Liver (tissue), 10 donors: ENCODE data around the gene LGALS13. TPM values are rescaled to one million over a fixed set of nuclear protein-coding genes. Genes with fewer than 3 reads are reported as not detected.

Experiments
- DNase-seq: peaks from one replicate; pipeline ENCODE4 v3.0.0-alpha.2; 2017; ENCODE audit warnings: low spot score
- H3K27ac ChIP-seq, 2 donors: one replicate each; pipeline ENCODE4 v1.7.0; 2013; ENCODE audit warnings: inconsistent platforms in 2 of 2, low read length in 2 of 2, control low read depth in 1 of 2, low read depth in 1 of 2, mild to moderate bottlenecking in 1 of 2
- H3K27me3 ChIP-seq, 4 donors: one replicate each; pipeline versions ENCODE4 v1.6.1 to v1.7.0; 2013; ENCODE audit warnings: low read length in 3 of 4, inconsistent platforms in 1 of 4, mild to moderate bottlenecking in 1 of 4, moderate library complexity in 1 of 4; ENCODE audit not compliant: control insufficient read depth in 4 of 4, insufficient read depth in 4 of 4
- H3K36me3 ChIP-seq, 4 donors: one replicate each; pipeline versions ENCODE4 v1.6.1 to v1.7.0; 2013; ENCODE audit warnings: low read length in 3 of 4, mild to moderate bottlenecking in 3 of 4, low read depth in 1 of 4, moderate library complexity in 1 of 4; ENCODE audit not compliant: control insufficient read depth in 4 of 4, insufficient read depth in 3 of 4
- H3K4me1 ChIP-seq, 4 donors: one replicate each; pipeline versions ENCODE4 v1.6.1 to v1.7.0; 2013; ENCODE audit warnings: low read length in 3 of 4, mild to moderate bottlenecking in 3 of 4, moderate library complexity in 1 of 4; ENCODE audit not compliant: control insufficient read depth in 4 of 4, insufficient read depth in 4 of 4
- H3K4me3 ChIP-seq, 3 donors: one replicate each; pipeline versions ENCODE4 v1.6.1 to v1.7.0; 2013; ENCODE audit warnings: low read length in 3 of 3, control low read depth in 1 of 3, low read depth in 1 of 3, mild to moderate bottlenecking in 1 of 3
- H3K9ac ChIP-seq, 2 donors: one replicate each; pipeline ENCODE4 v1.7.0; 2013; ENCODE audit warnings: low read length in 2 of 2, mild to moderate bottlenecking in 2 of 2, moderate library complexity in 2 of 2, control low read depth in 1 of 2, low read depth in 1 of 2
- H3K9me3 ChIP-seq, 4 donors: one replicate each; pipeline versions ENCODE4 v1.6.1 to v1.7.0; 2013; ENCODE audit warnings: low read length in 3 of 4; ENCODE audit not compliant: control insufficient read depth in 4 of 4
- ATF3 ChIP-seq: IDR thresholded peaks from 2 replicates; pipeline ENCODE4 v1.6.1; 2016; ENCODE audit warnings: antibody characterized with exemption
- EGR1 ChIP-seq, 2 donors: IDR thresholded peaks; 2 replicates each; pipeline ENCODE4 v1.6.1; 2016 to 2018; ENCODE audit warnings: antibody characterized with exemption in 2 of 2, low read depth in 2 of 2
- FOXA1 ChIP-seq: IDR thresholded peaks from 2 replicates; pipeline ENCODE4 v1.6.1; 2016; ENCODE audit warnings: antibody characterized with exemption
- FOXA2 ChIP-seq: IDR thresholded peaks from 2 replicates; pipeline ENCODE4 v1.6.1; 2016; ENCODE audit warnings: antibody characterized with exemption
- GABPA ChIP-seq, 2 donors: IDR thresholded peaks in 1 of 2; conservative IDR thresholded peaks in 1 of 2; 2 replicates each; pipeline ENCODE4 v1.6.1; 2016; ENCODE audit warnings: antibody characterized with exemption in 2 of 2, mild to moderate bottlenecking in 1 of 2, moderate library complexity in 1 of 2
- HNF4A ChIP-seq, 2 donors: conservative IDR thresholded peaks; 2 replicates each; pipeline ENCODE4 v1.6.1; 2016; ENCODE audit warnings: antibody characterized with exemption in 2 of 2, mild to moderate bottlenecking in 2 of 2
- JUND ChIP-seq, 2 donors: IDR thresholded peaks; 2 replicates each; pipeline ENCODE4 v1.6.1; 2016; ENCODE audit warnings: antibody characterized with exemption in 2 of 2
- MAX ChIP-seq: IDR thresholded peaks from 2 replicates; pipeline ENCODE4 v1.6.1; 2016; ENCODE audit warnings: antibody characterized with exemption
- NR2F2 ChIP-seq: IDR thresholded peaks from 2 replicates; pipeline ENCODE4 v1.6.1; 2016; ENCODE audit warnings: antibody characterized with exemption
- RAD21 ChIP-seq, 2 donors: IDR thresholded peaks; 2 replicates each; pipeline ENCODE4 v1.6.1; 2016; ENCODE audit warnings: antibody characterized with exemption in 2 of 2, mild to moderate bottlenecking in 2 of 2
- REST ChIP-seq: IDR thresholded peaks from 2 replicates; pipeline ENCODE4 v1.6.1; 2016; ENCODE audit warnings: antibody characterized with exemption, mild to moderate bottlenecking
- RXRA ChIP-seq, 2 donors: IDR thresholded peaks; 2 replicates each; pipeline ENCODE4 v1.6.1; 2017 to 2018; ENCODE audit warnings: antibody characterized with exemption in 2 of 2, mild to moderate bottlenecking in 1 of 2
- SP1 ChIP-seq: IDR thresholded peaks from 2 replicates; pipeline ENCODE4 v1.6.1; 2018; ENCODE audit warnings: antibody characterized with exemption, mild to moderate bottlenecking
- TAF1 ChIP-seq: conservative IDR thresholded peaks from 2 replicates; pipeline ENCODE4 v1.6.1; 2016; ENCODE audit warnings: antibody characterized with exemption, mild to moderate bottlenecking
- YY1 ChIP-seq: IDR thresholded peaks from 2 replicates; pipeline ENCODE4 v1.6.1; 2016; ENCODE audit warnings: antibody characterized with exemption, mild to moderate bottlenecking
- WGBS: extraction: QIAGEN DNeasy Blood & Tissue Kit; methylation state at CpG from one replicate; pipeline ENCODE4 v1.1.7; 2013; 5-methylcytosine and 5-hydroxymethylcytosine counted together
- polyA plus RNA-seq, 2 donors: library from polyadenylated mRNA; stranded (reverse) in 1 of 2; unstranded in 1 of 2; fragments of 200-250 nt in 1 of 2; fragments of >200 nt in 1 of 2; fragmentation: Nextera tagmentation in 1 of 2; extraction: Ambion mirVana in 1 of 2; gene quantifications; one replicate each; pipeline versions ENCODE4 v1.2.1 to v1.2.3, GENCODE V29; 2013 to 2015
- small RNA-seq: library from RNA; depleted of rRNA; stranded (forward); fragments of <200 nt; gene quantifications from one replicate; pipeline ENCODE3, GENCODE V24; 2014
- total RNA-seq, 2 donors: library from RNA; depleted of rRNA; stranded (reverse); fragments of >200 nt; gene quantifications; one replicate each; pipeline ENCODE4 v1.2.3, GENCODE V29; 2014
- donor health status: healthy.
- donor health status: healthy.
- donor health status: healthy.
- donor health status: healthy.
- donor health status: healthy.

LGALS13 gene
- total and polyA plus RNA-seq, 4 donors, result not detected

- Histone ChIP-seq H3K9ac (no peak overlapping the region), H3K36me3 (no peaks in the 10 kb centered on the region), H3K4me1 (no peaks in the 10 kb centered on the region), H3K4me3 (no peak overlapping the region), H3K9me3 (peaks cover 0 to 4% (median 0%) of the 10 kb centered on the region in 4 donors), H3K27me3 (peaks cover 0 to 3% (median 0%) of the 10 kb centered on the region in 4 donors), H3K27ac (no peak overlapping the region)
- no peak for DNase-seq
- TF ChIP-seq SP1 (no peak), TAF1 (no peak), HNF4A (conservative IDR thresholded peaks at IDR 0.05) (no peak), RXRA (IDR thresholded peaks at IDR 0.05) (no peak), EGR1 (IDR thresholded peaks at IDR 0.05; ENCODE audit: low read depth in 2 of 2) (no peak), FOXA1 (no peak), FOXA2 (no peak), NR2F2 (no peak), REST (peak; percentile 98)
- WGBS, result 20% methylated on average over 6 of the region's 6 CpGs
These were observed 43.6 kb downstream of the LGALS13 start for GRCh38 chr19:39645800-39646411.

GRCh38 chr19:39647918-39648317, 45.6 kb downstream of the LGALS13 start:
- TF ChIP-seq JUND (IDR thresholded peaks at IDR 0.05) (no peak), RAD21 (IDR thresholded peaks at IDR 0.05) (no peak), RXRA (IDR thresholded peaks at IDR 0.05) (no peak), YY1 (no peak), MAX (no peak), EGR1 (IDR thresholded peaks at IDR 0.05; ENCODE audit: low read depth in 2 of 2) (no peak), FOXA1 (no peak), GABPA (IDR thresholded peaks at IDR 0.05 in 1 of 2, conservative IDR thresholded peaks at IDR 0.05 in 1 of 2) (no peak), HNF4A (conservative IDR thresholded peaks at IDR 0.05) (no peak), ATF3 (no peak), TAF1 (no peak)
- no peak overlapping the region for H3K27ac ChIP-seq
- H3K9me3 ChIP-seq, result no peaks in the 10 kb centered on the region
- no peaks in the 10 kb centered on the region for H3K27me3 ChIP-seq
- DNase-seq, result no peak
- 27% methylated on average over 3 of the region's 3 CpGs for WGBS
- no peaks in the 10 kb centered on the region for H3K4me1 ChIP-seq
- H3K36me3 ChIP-seq, result no peaks in the 10 kb centered on the region
- H3K9ac ChIP-seq, result no peak overlapping the region
- no peak overlapping the region for H3K4me3 ChIP-seq

- H3K9ac ChIP-seq, result no peak within 1 kb of the TSS
- WGBS, result 49% methylated on average over 3 of the region's 3 CpGs
- no peak for TF ChIP-seq GABPA (IDR thresholded peaks at IDR 0.05 in 1 of 2, conservative IDR thresholded peaks at IDR 0.05 in 1 of 2)
- peaks cover 0 to 2% (median 0%) of the 10 kb centered on the region in 4 donors for H3K27me3 ChIP-seq
- H3K36me3 ChIP-seq, result no peaks in the 10 kb centered on the region
- no peak within 1 kb of the TSS for H3K4me3 ChIP-seq
- no peaks in the 10 kb centered on the region for H3K4me1 ChIP-seq
- no peak within 1 kb of the TSS for H3K27ac ChIP-seq
- H3K9me3 ChIP-seq, result no peaks in the 10 kb centered on the region
- no peak for DNase-seq
These were observed 53.3 kb downstream of the LGALS13 start, which contains the start of gene LGALS16 for GRCh38 chr19:39655613-39656012. Gene LGALS16, plus strand, starts transcription at chr19:39655913. Its CDS starts 49 bp downstream, at chr19:39655962.

Small RNA genes within 50 kb of the gene (small RNA-seq; reads per million reads assigned to genes)
- not detected for gene AC005176.2
- not detected for gene RPS29P24
- gene RPS29P25, result not detected
- not detected for gene RPS29P26
- not detected for gene RPS29P30

Other genes with a start within 250 kb of the LGALS13 start
- gene PAF1, start 211.4 kb upstream of the LGALS13 start, total RNA-seq, result 10 to 100 TPM; 13.7 to 16.7 TPM
- 10 to 100 TPM; 21.2 to 29.4 TPM for gene PAF1, start 211.4 kb upstream of the LGALS13 start, polyA plus RNA-seq
- 10 to 100 TPM; 11.0 to 13.8 TPM for gene MED29, start 211.1 kb upstream of the LGALS13 start, total RNA-seq
- 10 to 100 TPM; 21.0 to 24.2 TPM for gene MED29, start 211.1 kb upstream of the LGALS13 start, polyA plus RNA-seq
- 1 to 10 TPM; 3.6 to 9.0 TPM for gene ZFP36, start 195.7 kb upstream of the LGALS13 start, total RNA-seq
- gene ZFP36, start 195.7 kb upstream of the LGALS13 start, polyA plus RNA-seq, result 10 to 100 TPM; 62.0 to 91.9 TPM
- gene PLEKHG2, start 189.9 kb upstream of the LGALS13 start, total RNA-seq, result 1 to 10 TPM; 3.7 to 4.5 TPM
- 1 to 10 TPM; 2.1 to 2.2 TPM for gene PLEKHG2, start 189.9 kb upstream of the LGALS13 start, polyA plus RNA-seq
- 100 to 1,000 TPM; 109 to 111 TPM for gene RPS16, start 166.6 kb upstream of the LGALS13 start, total RNA-seq
- 1,000 to 10,000 TPM in 1 of 2 donors, 100 to 1,000 TPM in 1; 324 to 1,094 TPM for gene RPS16, start 166.6 kb upstream of the LGALS13 start, polyA plus RNA-seq
- gene SUPT5H, start 156.9 kb upstream of the LGALS13 start, total RNA-seq, result 10 to 100 TPM; 19.3 to 48.0 TPM
- 10 to 100 TPM; 42.5 to 52.5 TPM for gene SUPT5H, start 156.9 kb upstream of the LGALS13 start, polyA plus RNA-seq
- gene TIMM50, start 121.7 kb upstream of the LGALS13 start, total RNA-seq, result 10 to 100 TPM; 24.3 to 28.9 TPM
- 10 to 100 TPM; 32.1 to 39.9 TPM for gene TIMM50, start 121.7 kb upstream of the LGALS13 start, polyA plus RNA-seq
- gene DLL3, start 103.6 kb upstream of the LGALS13 start, total RNA-seq, result not detected
- gene DLL3, start 103.6 kb upstream of the LGALS13 start, polyA plus RNA-seq, result not detected
- not detected for gene SELENOV, start 87.4 kb upstream of the LGALS13 start, total RNA-seq
- not detected for gene SELENOV, start 87.4 kb upstream of the LGALS13 start, polyA plus RNA-seq
- 1 to 10 TPM; 1.1 to 1.4 TPM for gene EID2B, start 69.7 kb upstream of the LGALS13 start, total RNA-seq
- 1 to 10 TPM in 1 of 2 donors, under 1 TPM in 1; 0.38 to 1.1 TPM for gene EID2B, start 69.7 kb upstream of the LGALS13 start, polyA plus RNA-seq
- gene EID2, start 62.4 kb upstream of the LGALS13 start, total RNA-seq, result 1 to 10 TPM; 3.3 to 8.5 TPM
- 1 to 10 TPM; 1.5 to 5.7 TPM for gene EID2, start 62.4 kb upstream of the LGALS13 start, polyA plus RNA-seq
- gene LGALS16, start 53.4 kb downstream of the LGALS13 start, total RNA-seq, result not detected
- not detected for gene LGALS16, start 53.4 kb downstream of the LGALS13 start, polyA plus RNA-seq
- not detected for gene LGALS14, start 102.0 kb downstream of the LGALS13 start, total RNA-seq
- gene LGALS14, start 102.0 kb downstream of the LGALS13 start, polyA plus RNA-seq, result not detected
- gene CLC, start 135.5 kb downstream of the LGALS13 start, total RNA-seq, result 10 to 100 TPM in 1 of 2 donors, not detected in 1; 13.6 TPM
- gene CLC, start 135.5 kb downstream of the LGALS13 start, polyA plus RNA-seq, result under 1 TPM in 1 of 2 donors, not detected in 1; 0.60 TPM
- gene LEUTX, start 176.3 kb downstream of the LGALS13 start, total RNA-seq, result not detected
- not detected for gene LEUTX, start 176.3 kb downstream of the LGALS13 start, polyA plus RNA-seq
- 1 to 10 TPM; 3.7 to 7.6 TPM for gene DYRK1B, start 231.6 kb downstream of the LGALS13 start, total RNA-seq
- gene DYRK1B, start 231.6 kb downstream of the LGALS13 start, polyA plus RNA-seq, result 1 to 10 TPM; 2.8 TPM
- gene FBL, start 243.9 kb downstream of the LGALS13 start, total RNA-seq, result 10 to 100 TPM; 36.1 to 96.2 TPM
- 10 to 100 TPM; 23.3 to 79.3 TPM for gene FBL, start 243.9 kb downstream of the LGALS13 start, polyA plus RNA-seq